Measurements from ENCODE around the gene ZNF605.

GRCh38 chr12:132925597-132926414 is 30.3 kb downstream of the ZNF605 start:
- no peak for TF ChIP-seq EZH2phosphoT487 (IDR thresholded peaks at IDR 0.05; ENCODE audit: insufficient read depth, low read depth)
- TF ChIP-seq EZH2 (IDR thresholded peaks at IDR 0.05; ENCODE audit: insufficient read depth, poor library complexity, severe bottlenecking): no peak
